Fibroblast of lung (primary cell): Measurements from ENCODE around the gene KCNMA1. TPM values are rescaled to one million over a fixed set of nuclear protein-coding genes. Genes with fewer than 3 reads are reported as not detected.
A peak's percentile ranks its signal among the peaks of the same experiment; 100 is the strongest.

Experiments used
- DNase-seq, 2 donors: peaks; one replicate each; pipeline versions ENCODE4 v3.0.0 to v3.0.0-alpha.2; 2010; ENCODE audit warnings: low read depth in 2 of 2
- H2AFZ ChIP-seq: 2 replicates; pipeline ENCODE4 v1.5.1; 2012; ENCODE audit warnings: low read length, control low read depth, inconsistent platforms
- H3K27ac ChIP-seq: 2 replicates; pipeline ENCODE4 v1.5.1; 2011; ENCODE audit warnings: low read length, control low read depth; ENCODE audit not compliant: insufficient read depth
- H3K27me3 ChIP-seq: 2 replicates; pipeline ENCODE4 v1.5.1; 2011; ENCODE audit warnings: mild to moderate bottlenecking, low read length; ENCODE audit not compliant: control insufficient read depth, insufficient read depth
- H3K36me3 ChIP-seq: 2 replicates; pipeline ENCODE4 v1.5.1; 2011; ENCODE audit warnings: low read length; ENCODE audit not compliant: control insufficient read depth, insufficient read depth
- H3K4me1 ChIP-seq: 2 replicates; pipeline ENCODE4 v1.5.1; 2011; ENCODE audit warnings: low read length; ENCODE audit not compliant: control insufficient read depth, insufficient read depth; ENCODE audit errors: extremely low read depth
- H3K4me2 ChIP-seq: 2 replicates; pipeline ENCODE4 v1.5.1; 2011; ENCODE audit warnings: low read length, control low read depth; ENCODE audit not compliant: insufficient read depth; ENCODE audit errors: extremely low read depth
- H3K4me3 ChIP-seq, 4 experiments: fragments of 200-600 bp in 1 of 4; sonication (generic) in 1 of 4; replicated peaks in 1 of 4; 2 replicates each; pipeline ENCODE4 v1.5.1; 2011 to 2016; ENCODE audit warnings: low read length in 4 of 4, low read depth in 3 of 4, mild to moderate bottlenecking in 3 of 4, control low read depth in 2 of 4, inconsistent platforms in 1 of 4, mixed read lengths in 1 of 4; ENCODE audit not compliant: insufficient read depth in 1 of 4; ENCODE audit errors: control extremely low read depth in 1 of 4
- H3K79me2 ChIP-seq: 2 replicates; pipeline ENCODE4 v1.5.1; 2012; ENCODE audit warnings: mild to moderate bottlenecking, low read length, inconsistent platforms; ENCODE audit not compliant: control insufficient read depth, insufficient read depth
- H3K9ac ChIP-seq: 2 replicates; pipeline ENCODE4 v1.5.1; 2011; ENCODE audit warnings: mild to moderate bottlenecking, low read length, control low read depth; ENCODE audit not compliant: insufficient read depth
- H3K9me3 ChIP-seq: 2 replicates; pipeline ENCODE4 v1.5.1; 2012; ENCODE audit warnings: low read depth, low read length; ENCODE audit not compliant: control insufficient read depth, insufficient read depth
- H4K20me1 ChIP-seq: 2 replicates; pipeline ENCODE4 v1.5.1; 2011; ENCODE audit warnings: low read length; ENCODE audit not compliant: control insufficient read depth, insufficient read depth; ENCODE audit errors: extremely low read depth
- EZH2 ChIP-seq: IDR thresholded peaks from 2 replicates; pipeline ENCODE4 v1.5.1; 2012; ENCODE audit warnings: low read length, control low read depth, mild to moderate bottlenecking; ENCODE audit errors: missing control alignments
- polyA plus RNA-seq, 2 donors: library from polyadenylated mRNA; depleted of rRNA in 1 of 2; stranded (reverse) in 1 of 2; unstranded in 1 of 2; fragments of >200 nt; gene quantifications; 2 replicates each; pipeline ENCODE4 v1.2.1, GENCODE V29; 2011 to 2012; ENCODE audit warnings: missing spikeins in 1 of 2
- total RNA-seq: library from RNA; depleted of rRNA; stranded (reverse); fragments of >200 nt; gene quantifications from 2 replicates; pipeline ENCODE4 v1.2.1, GENCODE V29; 2014
- TF ChIP-seq, protein P1 (sequence below), 2 donors: IDR thresholded peaks in 1 of 2; conservative IDR thresholded peaks in 1 of 2; 1 replicate in 1 of 2; 2 replicates in 1 of 2; pipeline ENCODE4 v1.5.1; 2011 to 2012; ENCODE audit warnings: low read length in 2 of 2, control low read depth in 1 of 2, inconsistent platforms in 1 of 2, low read depth in 1 of 2, mild to moderate bottlenecking in 1 of 2

KCNMA1 gene
- total and polyA plus RNA-seq, 2 donors (not counting 1 experiment from before 2014, with no cell fraction given), result 31.0 to 138 TPM

DNA sequence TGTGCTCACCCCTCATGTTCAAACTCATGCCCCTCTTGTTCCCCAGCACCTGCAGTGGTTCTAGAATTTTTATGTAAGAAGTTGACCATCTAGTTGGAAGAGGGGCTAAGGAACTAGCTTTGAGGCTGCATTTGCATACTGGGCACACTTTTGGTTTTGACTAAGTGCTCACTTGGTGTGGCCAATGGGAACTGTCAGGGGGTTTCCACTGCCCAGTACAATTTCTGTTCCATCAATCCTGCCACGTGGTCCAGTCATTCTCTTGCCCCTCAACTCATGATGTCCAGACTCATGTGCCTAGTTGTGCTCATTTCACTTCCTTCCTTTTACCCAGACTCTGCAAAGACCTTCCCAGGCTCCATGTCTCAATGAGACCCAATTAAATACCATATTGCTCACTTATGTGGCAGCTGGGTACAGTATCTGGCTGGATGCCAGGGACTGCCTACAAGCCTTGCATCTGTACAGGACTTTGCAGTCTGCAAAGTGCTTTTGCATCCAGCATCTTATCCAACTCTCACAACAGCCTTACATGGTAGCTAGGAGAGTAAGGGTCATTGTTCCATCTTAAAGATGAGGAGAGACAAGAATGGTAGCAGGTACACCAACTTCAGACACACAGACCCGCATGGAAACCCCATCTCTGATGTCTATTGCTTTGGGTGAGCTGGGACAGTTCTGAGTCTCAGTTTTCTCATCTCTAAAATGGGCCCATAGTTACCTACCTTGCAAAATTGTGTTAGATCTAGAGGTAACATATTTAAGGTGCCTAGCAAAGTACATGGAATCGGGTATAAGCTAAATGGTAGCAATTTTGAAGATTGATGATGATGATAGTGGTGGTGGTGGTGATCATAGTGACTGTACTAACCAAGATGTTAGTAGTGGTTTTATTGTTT, 30.1 kb upstream of the KCNMA1 start:
- no peaks in the 10 kb centered on the region for H3K36me3 ChIP-seq
- peaks cover 24% of the 10 kb centered on the region for H3K27me3 ChIP-seq
- no peak overlapping the region for H3K4me2 ChIP-seq
- no peak overlapping the region for H3K4me3 ChIP-seq
- H2AFZ ChIP-seq, result no peak overlapping the region
- no peaks in the 10 kb centered on the region for H3K4me1 ChIP-seq
- DNase-seq, result no peak
- no peaks in the 10 kb centered on the region for H3K9me3 ChIP-seq
- TF ChIP-seq, protein P1, sequence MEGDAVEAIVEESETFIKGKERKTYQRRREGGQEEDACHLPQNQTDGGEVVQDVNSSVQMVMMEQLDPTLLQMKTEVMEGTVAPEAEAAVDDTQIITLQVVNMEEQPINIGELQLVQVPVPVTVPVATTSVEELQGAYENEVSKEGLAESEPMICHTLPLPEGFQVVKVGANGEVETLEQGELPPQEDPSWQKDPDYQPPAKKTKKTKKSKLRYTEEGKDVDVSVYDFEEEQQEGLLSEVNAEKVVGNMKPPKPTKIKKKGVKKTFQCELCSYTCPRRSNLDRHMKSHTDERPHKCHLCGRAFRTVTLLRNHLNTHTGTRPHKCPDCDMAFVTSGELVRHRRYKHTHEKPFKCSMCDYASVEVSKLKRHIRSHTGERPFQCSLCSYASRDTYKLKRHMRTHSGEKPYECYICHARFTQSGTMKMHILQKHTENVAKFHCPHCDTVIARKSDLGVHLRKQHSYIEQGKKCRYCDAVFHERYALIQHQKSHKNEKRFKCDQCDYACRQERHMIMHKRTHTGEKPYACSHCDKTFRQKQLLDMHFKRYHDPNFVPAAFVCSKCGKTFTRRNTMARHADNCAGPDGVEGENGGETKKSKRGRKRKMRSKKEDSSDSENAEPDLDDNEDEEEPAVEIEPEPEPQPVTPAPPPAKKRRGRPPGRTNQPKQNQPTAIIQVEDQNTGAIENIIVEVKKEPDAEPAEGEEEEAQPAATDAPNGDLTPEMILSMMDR (conservative IDR thresholded peaks at IDR 0.05 in 1 of 2, IDR thresholded peaks at IDR 0.05 in 1 of 2; ENCODE audit: low read depth in 1 of 2, low read length in 2 of 2), result no peak
- TF ChIP-seq EZH2, result no peak
- no peak overlapping the region for H3K9ac ChIP-seq
- H3K79me2 ChIP-seq, result no peaks in the 10 kb centered on the region
- H3K27ac ChIP-seq, result no peak overlapping the region
- H4K20me1 ChIP-seq, result no peaks in the 10 kb centered on the region

GRCh38 chr10:77666821-77667220, 29.2 kb upstream of the KCNMA1 start:
- DNase-seq, result peak in 1 of 2 donors; percentile 51
- peaks cover 22% of the 10 kb centered on the region for H3K27me3 ChIP-seq
- H3K36me3 ChIP-seq, result no peaks in the 10 kb centered on the region
- TF ChIP-seq, protein P1 (conservative IDR thresholded peaks at IDR 0.05 in 1 of 2, IDR thresholded peaks at IDR 0.05 in 1 of 2; ENCODE audit: low read depth in 1 of 2, low read length in 2 of 2), result no peak
- no peak for TF ChIP-seq EZH2
- no peak overlapping the region for H3K4me3 ChIP-seq
- H3K79me2 ChIP-seq, result no peaks in the 10 kb centered on the region
- H3K27ac ChIP-seq, result no peak overlapping the region
- H4K20me1 ChIP-seq, result no peaks in the 10 kb centered on the region
- no peaks in the 10 kb centered on the region for H3K9me3 ChIP-seq
- no peak overlapping the region for H2AFZ ChIP-seq
- no peak overlapping the region for H3K9ac ChIP-seq
- no peak overlapping the region for H3K4me2 ChIP-seq
- no peaks in the 10 kb centered on the region for H3K4me1 ChIP-seq

DNA sequence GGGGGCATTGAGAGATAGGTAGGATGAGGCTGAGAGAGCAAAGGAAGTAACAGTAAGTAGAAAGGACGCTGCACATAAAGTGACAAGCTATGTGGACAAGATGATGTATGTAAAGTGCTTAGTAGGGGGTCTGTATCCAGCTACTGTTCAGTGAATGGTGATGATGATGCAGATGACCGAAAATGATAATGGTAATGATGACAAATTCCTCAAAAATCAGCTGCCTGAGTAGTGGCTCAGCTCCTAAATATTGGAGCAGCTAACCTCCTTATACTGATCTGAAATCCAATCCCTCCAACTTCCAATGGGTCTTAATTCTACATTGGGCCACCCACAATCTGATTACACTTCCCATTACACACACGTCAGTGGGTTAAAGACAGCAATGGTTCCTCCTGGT, 27.1 kb upstream of the KCNMA1 start:
- H3K9ac ChIP-seq, result no peak overlapping the region
- H2AFZ ChIP-seq, result no peak overlapping the region
- H3K4me2 ChIP-seq, result no peak overlapping the region
- no peaks in the 10 kb centered on the region for H4K20me1 ChIP-seq
- DNase-seq, result no peak
- TF ChIP-seq, protein P1 (conservative IDR thresholded peaks at IDR 0.05 in 1 of 2, IDR thresholded peaks at IDR 0.05 in 1 of 2; ENCODE audit: low read depth in 1 of 2, low read length in 2 of 2), result no peak
- no peak for TF ChIP-seq EZH2
- no peak overlapping the region for H3K27ac ChIP-seq
- no peaks in the 10 kb centered on the region for H3K79me2 ChIP-seq
- peaks cover 16% of the 10 kb centered on the region for H3K27me3 ChIP-seq
- H3K4me3 ChIP-seq, result no peak overlapping the region
- H3K9me3 ChIP-seq, result no peaks in the 10 kb centered on the region
- no peaks in the 10 kb centered on the region for H3K4me1 ChIP-seq
- no peaks in the 10 kb centered on the region for H3K36me3 ChIP-seq
